ENCODE results near the gene CA4.
"Not testable (repeated sequence)": the region's sequence is repeated elsewhere in the genome, so short reads cannot be mapped to it uniquely, and the experiment has no call there.

The CA4 gene

GRCh38 chr17:60149691-60150582 lies at the start of gene CA4:
Gene CA4 (plus strand): TSS chr17:60149973. CDS start chr17:60150035, 62 bp downstream.
- in situ Hi-C loops (cut with HindIII; ENCODE audit: low pct_ligation_motif_present, low pct_unique_long_range_greater_than_20kb, low sequenced_read_pairs), result no loop called here
- DNase-seq, result no peak

- in situ Hi-C loops (cut with HindIII; ENCODE audit: low pct_ligation_motif_present, low pct_unique_long_range_greater_than_20kb, low sequenced_read_pairs); DNase-seq: not testable (repeated sequence)
Observed at GRCh38 chr17:60100577-60100976, 49.2 kb upstream of the CA4 start.

DNA sequence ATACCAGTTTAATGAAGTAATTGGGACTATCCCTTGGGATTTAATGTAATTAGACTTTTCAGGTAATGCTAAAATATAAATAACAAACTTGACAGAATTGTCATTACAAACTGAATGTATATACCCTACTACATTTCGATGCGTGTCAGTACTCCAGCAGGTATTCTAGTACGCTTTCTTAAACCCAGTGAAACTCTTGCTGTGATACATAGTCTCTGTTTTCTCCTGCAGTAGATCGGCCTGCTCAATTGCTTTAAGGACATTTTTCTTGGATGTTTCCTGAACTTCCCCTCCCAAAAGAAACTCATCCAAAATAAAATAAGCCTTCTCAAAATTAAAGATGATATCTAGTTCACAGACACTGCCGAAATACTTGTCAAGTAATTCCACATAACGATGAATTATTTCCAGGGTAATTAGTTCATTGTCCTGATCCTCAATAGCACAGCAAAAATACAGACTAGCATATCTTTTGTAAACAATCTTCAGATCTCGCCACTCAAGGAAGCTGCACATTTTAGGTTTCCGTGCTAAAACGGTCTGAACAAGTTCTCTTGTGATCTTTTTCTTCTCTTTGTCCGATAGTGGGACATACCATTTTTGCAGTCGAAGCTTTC lies 47.6 kb upstream of the CA4 start:
- in situ Hi-C loops (cut with HindIII; ENCODE audit: low pct_ligation_motif_present, low pct_unique_long_range_greater_than_20kb, low sequenced_read_pairs); DNase-seq: not testable (repeated sequence)

DNA sequence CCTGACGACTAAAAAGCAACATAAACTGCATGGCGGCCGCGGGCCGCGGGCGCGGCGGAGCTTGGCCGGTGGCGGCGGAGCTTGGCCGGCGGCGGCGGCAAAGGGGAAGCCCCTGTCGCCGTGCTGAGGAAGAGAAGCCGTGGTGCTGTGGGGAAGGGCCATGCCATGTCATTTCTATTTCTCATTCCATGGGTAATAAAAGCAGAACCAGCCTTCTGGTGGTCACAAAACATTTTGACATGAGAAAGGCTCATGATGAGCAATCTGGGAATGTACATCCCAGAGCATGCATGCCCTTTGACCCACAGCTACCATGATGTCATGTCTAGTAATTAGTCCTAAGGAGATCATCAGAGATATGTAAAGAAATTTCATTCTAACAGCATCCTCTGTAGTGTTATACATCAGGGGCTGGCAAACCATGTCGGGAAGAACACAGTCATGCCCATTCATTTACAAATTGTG lies 47.1 kb upstream of the CA4 start:
- in situ Hi-C loops (cut with HindIII; ENCODE audit: low pct_ligation_motif_present, low pct_unique_long_range_greater_than_20kb, low sequenced_read_pairs), result no loop called here
- peak; percentile 37 for DNase-seq

- in situ Hi-C loops (cut with HindIII; ENCODE audit: low pct_ligation_motif_present, low pct_unique_long_range_greater_than_20kb, low sequenced_read_pairs), result no loop called here
- no peak for DNase-seq
Observed at GRCh38 chr17:60103957-60104356, 45.8 kb upstream of the CA4 start.

- no peak for DNase-seq
- in situ Hi-C loops (cut with HindIII; ENCODE audit: low pct_ligation_motif_present, low pct_unique_long_range_greater_than_20kb, low sequenced_read_pairs), result no loop called here
Observed at GRCh38 chr17:60106340-60107059, 43.3 kb upstream of the CA4 start.

DNA sequence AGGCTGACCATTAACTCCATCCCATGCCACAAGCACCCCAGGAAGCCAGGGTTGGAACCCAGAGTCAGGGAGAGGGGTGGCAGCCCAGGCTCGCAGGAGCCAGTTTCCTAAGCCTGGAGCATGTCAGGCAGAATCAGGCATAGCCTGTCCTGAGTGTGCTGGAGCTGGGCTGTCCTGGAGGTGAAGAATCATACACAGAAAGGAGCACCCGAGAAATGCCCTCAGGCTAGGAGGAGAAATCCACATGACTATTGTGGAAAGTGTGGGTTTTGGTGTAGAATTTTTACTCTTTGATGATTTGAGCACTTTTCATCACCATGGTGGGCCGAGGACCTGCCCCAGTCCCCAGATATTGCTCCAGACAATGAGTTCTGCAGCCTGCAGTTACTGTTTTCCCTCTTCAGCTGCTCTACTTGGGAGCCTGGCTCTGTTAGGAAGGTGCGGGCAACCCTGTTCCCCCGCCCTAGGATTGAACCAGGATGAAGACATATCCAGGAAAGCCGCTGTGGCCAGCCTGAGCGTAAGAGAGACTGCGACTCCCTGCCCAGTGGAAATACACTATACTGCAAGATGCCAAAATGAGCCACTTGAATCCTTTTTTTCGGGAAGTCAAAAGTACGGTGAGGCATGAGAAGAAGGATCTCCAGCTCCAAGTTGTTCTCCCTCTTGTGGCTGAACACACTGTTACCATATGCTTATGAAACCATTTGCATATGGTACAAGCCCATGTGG lies 42.1 kb upstream of the CA4 start:
- in situ Hi-C loops (cut with HindIII; ENCODE audit: low pct_ligation_motif_present, low pct_unique_long_range_greater_than_20kb, low sequenced_read_pairs), result no loop called here
- peak; percentile 22 for DNase-seq

- in situ Hi-C loops (cut with HindIII; ENCODE audit: low pct_ligation_motif_present, low pct_unique_long_range_greater_than_20kb, low sequenced_read_pairs), result not testable (repeated sequence)
Observed at GRCh38 chr17:60108309-60108708, 41.5 kb upstream of the CA4 start.

GRCh38 chr17:60108712-60109111 lies 41.1 kb upstream of the CA4 start:
- no peak for DNase-seq
- in situ Hi-C loops (cut with HindIII; ENCODE audit: low pct_ligation_motif_present, low pct_unique_long_range_greater_than_20kb, low sequenced_read_pairs), result no loop called here

More at GRCh38 chr17:60108309-60108708, 41.5 kb upstream of the CA4 start:
- DNase-seq, result not testable (repeated sequence)

DNA sequence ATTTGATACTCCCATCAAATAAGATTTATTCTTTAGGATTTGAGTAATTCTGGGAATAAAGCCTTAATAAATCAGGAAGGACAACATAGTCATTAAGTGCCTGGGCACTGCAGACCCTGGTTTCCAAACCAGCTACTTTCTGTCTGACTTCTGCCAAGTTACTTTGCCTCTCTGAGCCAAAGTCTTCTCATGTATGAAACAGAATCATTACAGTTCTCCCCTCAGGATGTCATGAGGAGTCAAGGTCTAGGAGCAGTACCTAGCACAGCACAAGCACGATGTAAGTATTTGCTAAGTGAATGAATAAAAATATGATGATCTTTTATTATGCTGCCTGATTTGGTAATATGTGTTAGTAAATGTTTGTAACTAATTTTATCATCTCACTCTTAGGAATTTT lies 40.6 kb upstream of the CA4 start:
- in situ Hi-C loops (cut with HindIII; ENCODE audit: low pct_ligation_motif_present, low pct_unique_long_range_greater_than_20kb, low sequenced_read_pairs), result no loop called here

GRCh38 chr17:60110586-60110985 lies 39.2 kb upstream of the CA4 start:
- in situ Hi-C loops (cut with HindIII; ENCODE audit: low pct_ligation_motif_present, low pct_unique_long_range_greater_than_20kb, low sequenced_read_pairs), result no loop called here
- no peak for DNase-seq

More for the DNA sequence above, 40.6 kb upstream of the CA4 start:
- DNase-seq, result no peak

DNA sequence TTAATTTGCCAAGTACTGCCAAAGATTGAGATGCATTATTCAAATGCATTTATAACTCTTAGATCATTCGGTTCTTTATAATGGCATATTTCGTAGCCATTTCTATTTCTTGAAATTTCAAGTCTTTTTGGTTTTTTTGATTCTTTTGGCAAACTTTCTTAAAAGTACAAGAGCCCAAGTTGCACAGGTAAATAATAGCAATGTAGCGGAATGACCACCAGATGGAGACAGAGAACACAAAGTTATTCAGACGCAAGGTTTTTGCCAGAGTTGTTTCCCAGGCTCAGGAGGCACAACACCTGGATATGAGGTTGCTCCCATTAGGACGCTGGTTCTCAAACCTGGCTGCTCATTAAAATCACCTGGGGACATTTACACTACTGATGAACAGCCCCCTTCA lies 38.1 kb upstream of the CA4 start:
- DNase-seq; in situ Hi-C loops (cut with HindIII; ENCODE audit: low pct_ligation_motif_present, low pct_unique_long_range_greater_than_20kb, low sequenced_read_pairs): not testable (repeated sequence)

- in situ Hi-C loops (cut with HindIII; ENCODE audit: low pct_ligation_motif_present, low pct_unique_long_range_greater_than_20kb, low sequenced_read_pairs), result not testable (repeated sequence)
Observed at GRCh38 chr17:60115364-60115763, 34.4 kb upstream of the CA4 start.

GRCh38 chr17:60116196-60116595 lies 33.6 kb upstream of the CA4 start:
- in situ Hi-C loops (cut with HindIII; ENCODE audit: low pct_ligation_motif_present, low pct_unique_long_range_greater_than_20kb, low sequenced_read_pairs), result not testable (repeated sequence)

More at GRCh38 chr17:60115364-60115763, 34.4 kb upstream of the CA4 start:
- DNase-seq, result not testable (repeated sequence)

GRCh38 chr17:60119162-60119561 lies 30.6 kb upstream of the CA4 start:
- in situ Hi-C loops (cut with HindIII; ENCODE audit: low pct_ligation_motif_present, low pct_unique_long_range_greater_than_20kb, low sequenced_read_pairs); DNase-seq: not testable (repeated sequence)

More at GRCh38 chr17:60116196-60116595, 33.6 kb upstream of the CA4 start:
- not testable (repeated sequence) for DNase-seq

DNA sequence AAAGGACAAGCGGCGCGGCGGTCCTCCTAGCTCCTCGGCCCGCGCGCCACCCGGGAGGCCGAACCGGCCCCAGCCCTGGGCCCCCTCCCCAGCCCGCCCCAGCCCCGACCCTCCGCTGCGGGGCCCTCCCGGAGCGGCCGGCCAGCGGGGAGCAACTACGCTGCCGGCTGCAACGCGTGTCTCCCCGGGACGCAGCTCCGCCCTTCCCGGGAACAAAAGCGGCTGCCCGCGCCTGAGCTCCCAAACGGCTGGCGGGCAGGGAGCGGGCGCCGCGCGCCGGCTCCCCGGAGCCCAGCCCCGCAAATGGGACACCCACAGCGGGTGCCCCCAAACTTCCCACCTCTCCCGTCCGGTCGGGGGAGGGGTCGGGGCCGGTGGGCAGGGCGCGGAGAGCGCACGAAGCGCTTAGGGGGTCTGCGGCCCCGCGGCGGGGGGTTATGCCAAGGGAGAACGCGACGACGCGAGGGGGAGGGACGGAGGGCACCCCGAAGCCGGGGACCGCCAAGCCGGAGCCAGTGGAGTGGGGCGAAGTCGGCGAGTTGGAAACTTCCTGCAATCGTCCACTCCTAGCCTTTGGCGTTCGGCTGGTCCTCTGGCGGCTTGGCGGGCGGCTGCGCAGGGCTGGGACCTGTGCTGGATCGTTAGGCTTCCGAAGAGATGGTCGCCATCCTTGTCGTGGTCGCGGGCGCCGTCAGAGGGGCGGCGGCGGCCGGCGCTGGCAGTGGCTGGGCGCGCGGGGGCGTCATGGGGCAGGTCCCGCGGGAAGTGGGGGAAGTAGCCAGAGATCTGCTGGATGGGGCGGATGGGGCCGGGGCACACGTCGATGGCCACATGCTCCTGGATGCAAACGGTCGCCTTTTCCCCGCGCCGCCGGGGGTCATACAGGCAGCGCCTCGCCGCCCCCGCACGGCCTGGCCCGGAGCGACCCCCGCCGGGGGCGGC lies 29.7 kb upstream of the CA4 start:
- DNase-seq; in situ Hi-C loops (cut with HindIII; ENCODE audit: low pct_ligation_motif_present, low pct_unique_long_range_greater_than_20kb, low sequenced_read_pairs): not testable (repeated sequence)

All from ACHN (cell line).